Astrocyte of the cerebellum (primary cell): ENCODE results near the gene PIANP.
"Not testable (repeated sequence)": the region's sequence is repeated elsewhere in the genome, so short reads cannot be mapped to it uniquely, and the experiment has no call there.

Experiments used
- DNase-seq: peaks from one replicate; pipeline ENCODE4 v3.0.0-alpha.2; 2011; ENCODE audit warnings: low read depth
- H3K4me3 ChIP-seq: 2 replicates; pipeline ENCODE4 v1.5.1; 2011; ENCODE audit warnings: mild to moderate bottlenecking, low read depth, low read length, moderate library complexity
- CTCF ChIP-seq: IDR thresholded peaks from 2 replicates; pipeline ENCODE4 v1.5.1; 2012; ENCODE audit warnings: low read length, low read depth, moderate library complexity, mild to moderate bottlenecking; ENCODE audit errors: missing control alignments
- in situ Hi-C: cut with HindIII; loops from 2 replicates; pipeline ENCODE4 v1.10.0; 2017; ENCODE audit warnings: low sequenced_read_pairs

PIANP gene

GRCh38 chr12:6724409-6724797 is 23.8 kb upstream of the PIANP start:
- in situ Hi-C loops, result no loop called here
- TF ChIP-seq CTCF, result no peak
- H3K4me3 ChIP-seq, result peak overlapping the region; percentile 55
- DNase-seq, result no peak

- no peak for TF ChIP-seq CTCF
- in situ Hi-C loops, result no loop called here
Observed at GRCh38 chr12:6723607-6724408, 23.2 kb upstream of the PIANP start, which contains the start of gene COPS7A. Gene COPS7A, plus strand, starts transcription at chr12:6724046. Its CDS starts 611 bp downstream, at chr12:6724657.

GRCh38 chr12:6722863-6723262 is 22.2 kb upstream of the PIANP start:
- no peak for TF ChIP-seq CTCF
- in situ Hi-C loops, result no loop called here
- no peak overlapping the region for H3K4me3 ChIP-seq
- no peak for DNase-seq

More at GRCh38 chr12:6723607-6724408, 23.2 kb upstream of the PIANP start, which contains the start of gene COPS7A:
- H3K4me3 ChIP-seq, result peak within 1 kb of the TSS; percentile 55
- peak; percentile 94 for DNase-seq

- no peak overlapping the region for H3K4me3 ChIP-seq
- in situ Hi-C loops, result no loop called here
- TF ChIP-seq CTCF, result no peak
- no peak for DNase-seq
Observed at GRCh38 chr12:6716874-6717437, 16.3 kb upstream of the PIANP start.

- H3K4me3 ChIP-seq, in situ Hi-C loops: not testable (repeated sequence)
Observed at GRCh38 chr12:6716031-6716873, 15.6 kb upstream of the PIANP start.

GRCh38 chr12:6708960-6709394 is 8.4 kb upstream of the PIANP start:
- TF ChIP-seq CTCF, result no peak
- in situ Hi-C loops, result no loop called here
- H3K4me3 ChIP-seq, result no peak overlapping the region
- DNase-seq, result no peak

More at GRCh38 chr12:6716031-6716873, 15.6 kb upstream of the PIANP start:
- DNase-seq, result not testable (repeated sequence)

GRCh38 chr12:6708351-6708750 is 7.7 kb upstream of the PIANP start:
- in situ Hi-C loops, H3K4me3 ChIP-seq, DNase-seq: not testable (repeated sequence)
